Parathyroid adenoma (tissue), 2 donors: Measurements from ENCODE around the gene PCSK6.
"Not testable (repeated sequence)": the region's sequence is repeated elsewhere in the genome, so short reads cannot be mapped to it uniquely, and the experiment has no call there.

Source experiments
- H2AFZ ChIP-seq: fragments of 300-600 bp; sonication (generic); one replicate; pipeline ENCODE4 v1.7.0; 2017; ENCODE audit warnings: antibody characterized with exemption, mild to moderate bottlenecking
- H3K27ac ChIP-seq: fragments of 300-600 bp; sonication (generic); one replicate; pipeline ENCODE4 v1.7.0; 2017
- H3K27me3 ChIP-seq: fragments of 300-600 bp; sonication (generic); one replicate; pipeline ENCODE4 v1.7.0; 2017; ENCODE audit warnings: low read length; ENCODE audit not compliant: control insufficient read depth, insufficient read depth
- H3K36me3 ChIP-seq: fragments of 300-600 bp; sonication (generic); one replicate; pipeline ENCODE4 v1.7.0; 2017; ENCODE audit warnings: low read length; ENCODE audit not compliant: control insufficient read depth, insufficient read depth
- H3K4me1 ChIP-seq: fragments of 300-600 bp; sonication (generic); one replicate; pipeline ENCODE4 v1.7.0; 2017; ENCODE audit warnings: control low read depth
- H3K4me2 ChIP-seq: fragments of 300-600 bp; sonication (generic); one replicate; pipeline ENCODE4 v1.7.0; 2017; ENCODE audit warnings: low read length
- H3K4me3 ChIP-seq: fragments of 300-600 bp; sonication (generic); one replicate; pipeline ENCODE4 v1.7.0; 2017; ENCODE audit warnings: low read depth, low read length
- H3K79me2 ChIP-seq: fragments of 300-600 bp; sonication (generic); one replicate; pipeline ENCODE4 v1.7.0; 2017; ENCODE audit warnings: control low read depth
- H3K9ac ChIP-seq: fragments of 300-600 bp; sonication (generic); one replicate; pipeline ENCODE4 v1.7.0; 2017; ENCODE audit warnings: mild to moderate bottlenecking
- H3K9me3 ChIP-seq: fragments of 300-600 bp; sonication (generic); one replicate; pipeline ENCODE4 v1.7.0; 2017; ENCODE audit warnings: low read length; ENCODE audit not compliant: control insufficient read depth
- TF ChIP-seq, protein P1 (sequence below): fragments of 300-600 bp; sonication (generic); IDR thresholded peaks from one replicate; pipeline ENCODE4 v1.7.0; 2017; ENCODE audit warnings: antibody characterized with exemption, mild to moderate bottlenecking
- donor health status: primary hyperparathyroidism.

PCSK6 gene

DNA sequence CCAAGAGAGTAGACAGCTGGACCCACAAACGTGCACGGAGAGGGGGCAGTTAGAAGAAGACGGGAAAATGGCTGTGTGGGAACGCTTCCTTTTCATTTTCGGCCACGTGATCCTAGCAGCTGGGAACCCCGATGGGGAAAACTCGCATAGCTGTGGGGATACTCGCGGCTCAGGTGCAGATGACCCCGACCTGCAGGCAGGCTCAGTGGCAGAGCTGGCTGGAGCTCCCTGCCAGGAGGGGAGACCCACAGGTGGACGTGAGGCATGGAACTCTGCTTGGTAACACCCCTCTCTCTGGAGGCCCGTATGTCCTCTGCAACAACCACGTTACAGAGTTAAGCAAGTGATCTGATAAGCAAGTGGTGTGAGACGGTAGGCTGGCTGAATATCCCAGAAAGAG lies 109.9 kb downstream of the PCSK6 start:
- Histone ChIP-seq H3K36me3 (no peaks in the 10 kb centered on the region), H3K4me2 (no peak overlapping the region), H3K27me3 (no peaks in the 10 kb centered on the region), H3K9me3 (no peaks in the 10 kb centered on the region), H3K79me2 (no peaks in the 10 kb centered on the region), H3K4me3 (no peak overlapping the region), H3K4me1 (no peaks in the 10 kb centered on the region), H2AFZ (no peak overlapping the region), H3K9ac (no peak overlapping the region), H3K27ac (no peak overlapping the region)
- TF ChIP-seq, protein P1, sequence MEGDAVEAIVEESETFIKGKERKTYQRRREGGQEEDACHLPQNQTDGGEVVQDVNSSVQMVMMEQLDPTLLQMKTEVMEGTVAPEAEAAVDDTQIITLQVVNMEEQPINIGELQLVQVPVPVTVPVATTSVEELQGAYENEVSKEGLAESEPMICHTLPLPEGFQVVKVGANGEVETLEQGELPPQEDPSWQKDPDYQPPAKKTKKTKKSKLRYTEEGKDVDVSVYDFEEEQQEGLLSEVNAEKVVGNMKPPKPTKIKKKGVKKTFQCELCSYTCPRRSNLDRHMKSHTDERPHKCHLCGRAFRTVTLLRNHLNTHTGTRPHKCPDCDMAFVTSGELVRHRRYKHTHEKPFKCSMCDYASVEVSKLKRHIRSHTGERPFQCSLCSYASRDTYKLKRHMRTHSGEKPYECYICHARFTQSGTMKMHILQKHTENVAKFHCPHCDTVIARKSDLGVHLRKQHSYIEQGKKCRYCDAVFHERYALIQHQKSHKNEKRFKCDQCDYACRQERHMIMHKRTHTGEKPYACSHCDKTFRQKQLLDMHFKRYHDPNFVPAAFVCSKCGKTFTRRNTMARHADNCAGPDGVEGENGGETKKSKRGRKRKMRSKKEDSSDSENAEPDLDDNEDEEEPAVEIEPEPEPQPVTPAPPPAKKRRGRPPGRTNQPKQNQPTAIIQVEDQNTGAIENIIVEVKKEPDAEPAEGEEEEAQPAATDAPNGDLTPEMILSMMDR, result no peak

- no peak overlapping the region for H3K9ac ChIP-seq
- H3K4me2 ChIP-seq, result no peak overlapping the region
- H3K27me3 ChIP-seq, result no peaks in the 10 kb centered on the region
- H3K9me3 ChIP-seq, result no peaks in the 10 kb centered on the region
- TF ChIP-seq, protein P1, result no peak
- no peaks in the 10 kb centered on the region for H3K36me3 ChIP-seq
- H3K79me2 ChIP-seq, result no peaks in the 10 kb centered on the region
- H3K4me1 ChIP-seq, result no peaks in the 10 kb centered on the region
- H2AFZ ChIP-seq, result no peak overlapping the region
- H3K27ac ChIP-seq, result no peak overlapping the region
- H3K4me3 ChIP-seq, result no peak overlapping the region
These were observed 110.6 kb downstream of the PCSK6 start for GRCh38 chr15:101378879-101379278.

DNA sequence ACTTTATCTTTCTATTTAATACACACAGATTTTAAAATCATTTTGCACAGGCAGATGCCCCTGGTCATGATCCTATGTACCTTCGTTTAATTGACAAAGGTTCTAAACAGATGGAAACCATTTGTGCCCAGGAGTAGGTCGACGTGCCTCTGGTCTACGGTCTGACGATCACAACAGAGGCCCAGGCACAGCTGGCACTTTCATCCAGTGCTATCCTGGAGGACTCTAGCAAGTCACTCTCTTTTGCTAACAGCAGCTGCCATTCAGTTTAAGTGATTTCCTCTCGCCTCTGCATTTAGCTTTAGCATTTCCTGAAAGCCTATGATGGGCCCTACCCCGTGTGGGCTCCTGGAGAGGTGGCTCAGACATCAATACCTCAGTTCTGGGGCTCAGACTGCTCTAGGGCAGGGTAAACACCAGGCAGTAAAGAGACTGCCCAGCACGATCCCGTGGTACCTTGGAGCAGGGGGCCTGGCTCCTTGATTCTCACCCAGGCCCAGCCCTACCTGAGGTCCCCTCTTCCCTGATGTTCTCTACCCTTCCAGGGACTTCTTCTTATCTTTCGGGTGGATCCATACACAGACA lies 111.2 kb downstream of the PCSK6 start:
- Histone ChIP-seq H3K79me2 (no peaks in the 10 kb centered on the region), H3K4me3 (no peak overlapping the region), H3K27ac (no peak overlapping the region), H3K36me3 (no peaks in the 10 kb centered on the region), H3K9me3 (no peaks in the 10 kb centered on the region), H3K4me1 (no peaks in the 10 kb centered on the region), H3K9ac (no peak overlapping the region), H2AFZ (no peak overlapping the region), H3K4me2 (no peak overlapping the region), H3K27me3 (no peaks in the 10 kb centered on the region)
- TF ChIP-seq, protein P1, result no peak

- Histone ChIP-seq H3K27me3 (no peaks in the 10 kb centered on the region), H3K36me3 (no peaks in the 10 kb centered on the region), H2AFZ (no peak overlapping the region), H3K9me3 (no peaks in the 10 kb centered on the region), H3K79me2 (no peaks in the 10 kb centered on the region), H3K9ac (no peak overlapping the region), H3K4me1 (no peaks in the 10 kb centered on the region), H3K27ac (no peak overlapping the region), H3K4me2 (no peak overlapping the region), H3K4me3 (no peak overlapping the region)
- TF ChIP-seq, protein P1, result no peak
These were observed 112.7 kb downstream of the PCSK6 start for GRCh38 chr15:101376615-101377395.

- not testable (repeated sequence) for H3K4me1 ChIP-seq, H3K4me3 ChIP-seq
These were observed 114.5 kb downstream of the PCSK6 start for GRCh38 chr15:101375006-101375405.

More at GRCh38 chr15:101375006-101375405, 114.5 kb downstream of the PCSK6 start:
- H3K27me3 ChIP-seq, H3K27ac ChIP-seq, H3K9ac ChIP-seq, H3K9me3 ChIP-seq, H3K4me2 ChIP-seq, H3K36me3 ChIP-seq, H3K79me2 ChIP-seq, H2AFZ ChIP-seq: not testable (repeated sequence)
